Sigmoid colon (tissue), 7 donors: ENCODE measurements around the gene ABHD2. TPM values are rescaled to one million over a fixed set of nuclear protein-coding genes. Genes with fewer than 3 reads are reported as not detected.
"Not testable (repeated sequence)": the region's sequence is repeated elsewhere in the genome, so short reads cannot be mapped to it uniquely, and the experiment has no call there.

Experiments
- DNase-seq: peaks from one replicate; pipeline ENCODE4 v3.0.0-alpha.2; 2019
- H3K27ac ChIP-seq, 4 donors: fragments of 200-600 bp; sonication (generic); one replicate each; pipeline ENCODE4 v1.5.1; 2016 to 2019; ENCODE audit warnings: mild to moderate bottlenecking in 1 of 4
- H3K27me3 ChIP-seq, 3 donors: fragments of 200-600 bp; sonication (generic); one replicate each; pipeline ENCODE4 v1.5.1; 2019; ENCODE audit warnings: mild to moderate bottlenecking in 1 of 3
- H3K36me3 ChIP-seq, 4 donors: fragments of 200-600 bp; sonication (generic); one replicate each; pipeline ENCODE4 v1.5.1; 2016 to 2019
- H3K4me1 ChIP-seq, 4 donors: fragments of 200-600 bp; sonication (generic); one replicate each; pipeline ENCODE4 v1.5.1; 2017 to 2019
- H3K4me3 ChIP-seq, 4 donors: fragments of 200-600 bp; sonication (generic); one replicate each; pipeline ENCODE4 v1.5.1; 2017 to 2019; ENCODE audit warnings: mild to moderate bottlenecking in 2 of 4, moderate library complexity in 1 of 4
- H3K9me3 ChIP-seq, 4 donors: fragments of 200-600 bp in 3 of 4; sonication (generic) in 3 of 4; one replicate each; pipeline versions ENCODE4 v1.5.1 to v1.6.1; 2013 to 2019
- CTCF ChIP-seq, 4 experiments: fragments of 450-650 bp in 3 of 4; fragments of 200-600 bp in 1 of 4; IDR thresholded peaks; one replicate each; pipeline ENCODE4 v1.5.1; 2016 to 2019; ENCODE audit warnings: antibody characterized with exemption in 4 of 4, mild to moderate bottlenecking in 3 of 4, moderate library complexity in 2 of 4
- EP300 ChIP-seq, 4 donors: sonication (generic); formaldehyde crosslinking; IDR thresholded peaks; one replicate each; pipeline ENCODE4 v1.6.1; 2017; ENCODE audit warnings: antibody characterized with exemption in 4 of 4
- POLR2A ChIP-seq, 2 donors: fragments of 450-650 bp; IDR thresholded peaks; one replicate each; pipeline ENCODE4 v1.6.1; 2016; ENCODE audit warnings: antibody characterized with exemption in 2 of 2, mild to moderate bottlenecking in 2 of 2, moderate library complexity in 2 of 2
- POLR2AphosphoS5 ChIP-seq, 4 donors: sonication (generic); formaldehyde crosslinking; IDR thresholded peaks; one replicate each; pipeline ENCODE4 v1.6.1; 2017; ENCODE audit warnings: antibody characterized with exemption in 4 of 4
- WGBS, 2 donors: extraction: QIAGEN DNeasy Blood & Tissue Kit; methylation state at CpG; one replicate each; pipeline ENCODE4 v1.1.7; 2013; 5-methylcytosine and 5-hydroxymethylcytosine counted together
- intact Hi-C: fragments of 100-400 bp; cut with DNase I; formaldehyde crosslinking; loops from one replicate; pipeline ENCODE4 v1.15.1; 2023
- polyA plus RNA-seq, 3 donors: library from polyadenylated mRNA; stranded (reverse); fragments of 200-250 nt; gene quantifications; one replicate each; pipeline ENCODE4 v1.2.3, GENCODE V29; 2013
- total RNA-seq, 4 donors: library from RNA; depleted of rRNA; stranded (reverse); fragments of >200 nt; gene quantifications; one replicate each; pipeline ENCODE4 v1.1.0, GENCODE V29; 2016
- donor health status: healthy with polysubstance abuse.
- donor health status: Bipolar disorder and iron deficiency.
- donor health status: healthy.

Gene ABHD2
- total and polyA plus RNA-seq, 7 donors = 1.8 to 81.5 (median 32.9) TPM

GRCh38 chr15:89226359-89227221, 138.3 kb downstream of the ABHD2 start:
- Histone ChIP-seq H3K9me3 (no peaks in the 10 kb centered on the region), H3K4me1 (no peaks in the 10 kb centered on the region), H3K4me3 (no peak overlapping the region), H3K27me3 (no peaks in the 10 kb centered on the region), H3K36me3 (no peaks in the 10 kb centered on the region), H3K27ac (no peak overlapping the region)
- whole genome bisulfite sequencing, 2 donors = 72 to 87% methylated on average over 14 of the region's 14 CpGs
- TF ChIP-seq EP300 (IDR thresholded peaks at IDR 0.05) (no peak), POLR2A (IDR thresholded peaks at IDR 0.05) (no peak), CTCF (IDR thresholded peaks at IDR 0.05) (no peak), POLR2AphosphoS5 (IDR thresholded peaks at IDR 0.05) (no peak)
- intact Hi-C loops = no loop called here
- DNase-seq = no peak

GRCh38 chr15:89227425-89227824, 139.2 kb downstream of the ABHD2 start:
- Histone ChIP-seq H3K27me3 (no peaks in the 10 kb centered on the region), H3K4me1 (no peaks in the 10 kb centered on the region), H3K4me3 (no peak overlapping the region), H3K27ac (no peak overlapping the region), H3K9me3 (no peaks in the 10 kb centered on the region), H3K36me3 (no peaks in the 10 kb centered on the region)
- DNase-seq = no peak
- no peak for TF ChIP-seq POLR2A (IDR thresholded peaks at IDR 0.05)
- no peak for TF ChIP-seq POLR2AphosphoS5 (IDR thresholded peaks at IDR 0.05)
- TF ChIP-seq EP300 (IDR thresholded peaks at IDR 0.05) = no peak
- TF ChIP-seq CTCF (IDR thresholded peaks at IDR 0.05) = no peak
- intact Hi-C loops = no loop called here
- WGBS, 2 donors = 88% methylated on average over 7 of the region's 7 CpGs

- H3K27me3 ChIP-seq = no peaks in the 10 kb centered on the region
- no peak overlapping the region for H3K4me3 ChIP-seq
- TF ChIP-seq POLR2AphosphoS5 (IDR thresholded peaks at IDR 0.05) = no peak
- TF ChIP-seq EP300 (IDR thresholded peaks at IDR 0.05) = no peak
- no peak for TF ChIP-seq CTCF (IDR thresholded peaks at IDR 0.05)
- TF ChIP-seq POLR2A (IDR thresholded peaks at IDR 0.05) = no peak
- H3K27ac ChIP-seq = no peak overlapping the region
- DNase-seq = no peak
- WGBS, 2 donors = 54 to 63% methylated on average over 5 of the region's 5 CpGs
- intact Hi-C loops = no loop called here
- H3K4me1 ChIP-seq = no peaks in the 10 kb centered on the region
- no peaks in the 10 kb centered on the region for H3K36me3 ChIP-seq
- H3K9me3 ChIP-seq = no peaks in the 10 kb centered on the region
These were observed 142.0 kb downstream of the ABHD2 start for GRCh38 chr15:89230277-89230676.

GRCh38 chr15:89231832-89232231, 143.6 kb downstream of the ABHD2 start:
- Histone ChIP-seq H3K27me3 (no peaks in the 10 kb centered on the region), H3K36me3 (no peaks in the 10 kb centered on the region), H3K4me1 (no peaks in the 10 kb centered on the region), H3K4me3 (no peak overlapping the region), H3K9me3 (no peaks in the 10 kb centered on the region), H3K27ac (no peak overlapping the region)
- no peak for DNase-seq
- intact Hi-C loops = no loop called here
- TF ChIP-seq POLR2A (IDR thresholded peaks at IDR 0.05) (no peak), CTCF (IDR thresholded peaks at IDR 0.05) (no peak), EP300 (IDR thresholded peaks at IDR 0.05) (no peak), POLR2AphosphoS5 (IDR thresholded peaks at IDR 0.05) (no peak)

GRCh38 chr15:89239883-89240810, 151.9 kb downstream of the ABHD2 start:
- H3K9me3 ChIP-seq, DNase-seq, H3K4me3 ChIP-seq, H3K36me3 ChIP-seq, H3K27me3 ChIP-seq, H3K27ac ChIP-seq: not testable (repeated sequence)
- intact Hi-C loops = loop anchor here (5.0 kb wide), 2 partner anchors 183 to 343 kb away; partner anchors contain the start of gene HAPLN3
- peaks cover 0 to 18% (median 15%) of the 10 kb centered on the region in 4 donors for H3K4me1 ChIP-seq
- 88 to 89% methylated on average over 12 of the region's 12 CpGs for WGBS, 2 donors
